Esophagus squamous epithelium (tissue), 5 donors: ENCODE measurements around the gene IBA57. TPM values are rescaled to one million over a fixed set of nuclear protein-coding genes. Genes with fewer than 3 reads are reported as not detected.

Experiments used
- DNase-seq: peaks from one replicate; lab custom pipeline; 2025; lab: John Stamatoyannopoulos, UW
- H3K27ac ChIP-seq, 4 donors: fragments of 200-600 bp; sonication (generic); one replicate each; pipeline ENCODE4 v1.5.1; 2016 to 2019; ENCODE audit warnings: mild to moderate bottlenecking in 1 of 4
- H3K27me3 ChIP-seq, 4 donors: fragments of 200-600 bp; sonication (generic); 1 replicate in 3 of 4; 2 replicates in 1 of 4; pipeline versions ENCODE4 v1.5.1 to v1.6.0; 2017 to 2021; ENCODE audit warnings: antibody characterized with exemption in 1 of 4
- H3K36me3 ChIP-seq, 3 donors: fragments of 200-600 bp; sonication (generic); one replicate each; pipeline ENCODE4 v1.5.1; 2016 to 2019
- H3K4me1 ChIP-seq, 3 donors: fragments of 200-600 bp; sonication (generic); one replicate each; pipeline ENCODE4 v1.5.1; 2017 to 2019
- H3K4me3 ChIP-seq, 4 donors: fragments of 200-600 bp; sonication (generic); 1 replicate in 3 of 4; 2 replicates in 1 of 4; pipeline ENCODE4 v1.5.1; 2016 to 2019; ENCODE audit warnings: mild to moderate bottlenecking in 2 of 4, moderate library complexity in 1 of 4
- H3K9me3 ChIP-seq, 3 donors: fragments of 200-600 bp; sonication (generic); one replicate each; pipeline ENCODE4 v1.5.1; 2016 to 2019
- POLR2A ChIP-seq, 4 donors: fragments of 450-650 bp; IDR thresholded peaks; one replicate each; pipeline ENCODE4 v1.6.1; 2017; ENCODE audit warnings: antibody characterized with exemption in 4 of 4, mild to moderate bottlenecking in 4 of 4, moderate library complexity in 3 of 4
- WGBS, 2 donors: methylation state at CpG; one replicate each; pipeline ENCODE4 v1.1.5; 2018; 5-methylcytosine and 5-hydroxymethylcytosine counted together
- intact Hi-C: fragments of 100-400 bp; cut with DNase I; formaldehyde crosslinking; loops from one replicate; pipeline ENCODE4 v1.15.0; 2022
- total RNA-seq, 4 donors: library from RNA; depleted of rRNA; stranded (reverse); fragments of >200 nt; gene quantifications; one replicate each; pipeline ENCODE4 v1.1.0, GENCODE V29; 2016
- TF ChIP-seq, protein P1 (sequence below), 6 experiments: fragments of 450-650 bp in 4 of 6; fragments of 200-600 bp in 2 of 6; sonication (generic) in 2 of 6; IDR thresholded peaks; one replicate each; pipeline ENCODE4 v1.5.1; 2016 to 2019; ENCODE audit warnings: antibody characterized with exemption in 6 of 6, mild to moderate bottlenecking in 4 of 6, moderate library complexity in 4 of 6
- donor health status: DM: yes; HTN: yes; CAD: no.

IBA57 gene
- total RNA-seq, 4 donors from 2014 or later = 4.8 to 9.1 (median 5.7) TPM

DNA sequence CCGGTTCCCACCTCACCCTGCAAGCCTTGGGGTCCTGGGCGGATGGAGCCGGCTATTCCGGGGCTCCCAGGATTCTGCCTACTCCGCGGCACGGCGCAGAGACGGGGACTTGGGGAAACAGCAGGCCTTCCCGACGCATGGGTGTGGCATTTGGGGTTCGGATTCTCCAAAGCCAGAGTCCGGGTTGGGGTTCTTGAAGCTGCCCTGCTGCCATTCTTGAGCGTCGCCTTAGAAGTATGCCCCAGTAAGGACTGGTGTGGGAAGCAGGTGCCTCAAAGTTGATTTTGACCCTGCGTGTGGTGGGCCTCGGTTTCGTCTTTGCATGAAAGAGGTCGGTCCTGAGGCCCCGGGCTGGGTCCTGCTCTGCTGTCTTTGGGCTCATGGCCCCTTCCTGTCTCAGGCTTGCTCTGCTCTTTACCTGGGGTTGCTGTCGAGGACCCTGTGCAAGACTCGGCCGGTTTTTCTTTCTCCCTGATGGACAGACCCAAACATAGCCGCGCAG is 24.8 kb upstream of the IBA57 start:
- Histone ChIP-seq H3K4me1 (peaks cover 39 to 58% (median 39%) of the 10 kb centered on the region in 3 donors), H3K9me3 (no peaks in the 10 kb centered on the region), H3K27ac (peak overlapping the region; percentile 98 to 100 (median 99)), H3K36me3 (peaks cover 2 to 8% (median 6%) of the 10 kb centered on the region in 3 donors), H3K4me3 (peak overlapping the region; percentile 91 to 98 (median 94)), H3K27me3 (no peaks in the 10 kb centered on the region)
- 2 to 17% methylated on average over 7 to 8 of the region's 25 CpGs for WGBS, 2 donors
- TF ChIP-seq, protein P1, sequence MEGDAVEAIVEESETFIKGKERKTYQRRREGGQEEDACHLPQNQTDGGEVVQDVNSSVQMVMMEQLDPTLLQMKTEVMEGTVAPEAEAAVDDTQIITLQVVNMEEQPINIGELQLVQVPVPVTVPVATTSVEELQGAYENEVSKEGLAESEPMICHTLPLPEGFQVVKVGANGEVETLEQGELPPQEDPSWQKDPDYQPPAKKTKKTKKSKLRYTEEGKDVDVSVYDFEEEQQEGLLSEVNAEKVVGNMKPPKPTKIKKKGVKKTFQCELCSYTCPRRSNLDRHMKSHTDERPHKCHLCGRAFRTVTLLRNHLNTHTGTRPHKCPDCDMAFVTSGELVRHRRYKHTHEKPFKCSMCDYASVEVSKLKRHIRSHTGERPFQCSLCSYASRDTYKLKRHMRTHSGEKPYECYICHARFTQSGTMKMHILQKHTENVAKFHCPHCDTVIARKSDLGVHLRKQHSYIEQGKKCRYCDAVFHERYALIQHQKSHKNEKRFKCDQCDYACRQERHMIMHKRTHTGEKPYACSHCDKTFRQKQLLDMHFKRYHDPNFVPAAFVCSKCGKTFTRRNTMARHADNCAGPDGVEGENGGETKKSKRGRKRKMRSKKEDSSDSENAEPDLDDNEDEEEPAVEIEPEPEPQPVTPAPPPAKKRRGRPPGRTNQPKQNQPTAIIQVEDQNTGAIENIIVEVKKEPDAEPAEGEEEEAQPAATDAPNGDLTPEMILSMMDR (IDR thresholded peaks at IDR 0.05) = no peak
- peak in 1 of 4 donors; percentile 10 for TF ChIP-seq POLR2A (IDR thresholded peaks at IDR 0.05)
- no peak for DNase-seq
- intact Hi-C loops = no loop called here

DNA sequence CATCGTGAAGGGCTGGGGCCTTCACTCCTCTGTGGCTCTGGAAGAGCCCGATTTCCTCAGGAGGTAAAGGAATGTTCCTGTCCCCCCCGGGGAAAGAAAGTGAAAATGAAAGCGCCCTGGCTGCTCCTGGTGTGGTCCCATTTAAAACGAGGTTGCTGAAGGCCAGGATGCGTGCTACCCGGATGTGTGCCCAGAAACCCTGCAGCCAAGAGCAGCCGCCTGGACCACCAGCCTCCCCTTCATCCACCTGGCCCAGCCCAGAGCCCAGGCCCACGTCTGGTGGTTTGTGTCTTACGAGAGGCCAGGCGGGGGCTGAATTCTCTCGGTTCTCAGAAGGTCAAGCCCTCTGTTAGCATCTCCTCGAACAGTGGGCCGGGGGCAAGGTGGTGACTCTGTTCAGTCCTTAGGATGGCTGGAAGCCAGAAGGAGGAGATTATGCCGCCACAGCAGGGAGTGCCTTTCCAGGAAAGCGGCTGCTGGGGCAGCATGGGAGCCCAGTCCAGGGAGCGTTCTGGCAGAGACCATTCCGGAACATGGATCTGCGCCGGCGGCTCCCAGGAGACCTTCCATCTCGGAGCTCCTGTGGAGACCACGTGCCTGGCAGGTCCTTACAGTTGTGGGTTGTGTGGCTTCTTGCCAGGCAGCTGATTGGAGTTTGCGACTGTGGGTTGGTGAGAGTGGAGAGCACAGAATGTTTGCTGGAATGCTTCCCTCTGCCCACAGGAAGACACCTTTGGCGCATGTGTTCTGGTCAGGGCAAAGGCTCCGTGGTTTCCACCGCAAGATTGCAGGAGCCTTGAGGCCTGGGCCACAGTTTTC is 24.2 kb upstream of the IBA57 start:
- WGBS, 2 donors = 5 to 23% methylated on average over 4 to 7 of the region's 27 CpGs
- intact Hi-C loops = no loop called here
- Histone ChIP-seq H3K4me1 (peaks cover 39 to 65% (median 39%) of the 10 kb centered on the region in 3 donors), H3K36me3 (peaks cover 6 to 14% (median 11%) of the 10 kb centered on the region in 3 donors), H3K27ac (peak overlapping the region; percentile 98 to 100 (median 99)), H3K4me3 (peak overlapping the region; percentile 91 to 98 (median 94)), H3K9me3 (no peaks in the 10 kb centered on the region), H3K27me3 (no peaks in the 10 kb centered on the region)
- DNase-seq = no peak
- TF ChIP-seq, protein P1 (IDR thresholded peaks at IDR 0.05) = no peak
- TF ChIP-seq POLR2A (IDR thresholded peaks at IDR 0.05) = no peak

DNA sequence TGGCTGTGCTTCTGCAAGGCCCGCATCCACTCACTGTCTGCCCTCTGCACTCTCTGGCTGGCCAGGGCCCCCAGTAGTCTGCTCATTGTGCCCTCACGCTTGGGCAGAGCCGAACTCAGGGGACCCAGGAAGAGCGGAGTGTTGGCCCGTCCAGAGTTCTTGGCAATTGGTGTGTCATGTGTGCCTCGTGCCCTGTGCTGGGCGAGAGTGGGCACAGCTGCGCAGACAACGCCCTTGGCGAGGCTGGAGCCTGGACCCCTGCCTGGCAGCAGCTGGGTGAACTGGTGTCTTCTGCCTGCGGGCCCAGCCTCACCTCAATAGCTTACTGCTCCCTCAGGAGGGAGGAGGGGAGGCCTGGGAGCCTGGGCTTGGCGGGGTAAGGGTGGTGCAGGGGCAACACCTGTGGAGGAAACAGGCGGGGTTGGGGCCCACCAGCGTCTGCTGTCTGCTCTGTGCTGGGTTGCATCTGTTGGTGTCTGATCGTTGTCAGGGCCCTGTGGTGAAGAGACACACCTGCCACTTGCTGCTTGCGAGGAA is 23.4 kb upstream of the IBA57 start:
- H3K4me3 ChIP-seq = peak overlapping the region; percentile 91 to 98 (median 94)
- intact Hi-C loops = no loop called here
- TF ChIP-seq, protein P1 (IDR thresholded peaks at IDR 0.05) = no peak
- no peak for TF ChIP-seq POLR2A (IDR thresholded peaks at IDR 0.05)
- 0 to 28% methylated on average over 1 to 4 of the region's 16 CpGs for WGBS, 2 donors
- H3K27ac ChIP-seq = peak overlapping the region; percentile 98 to 100 (median 99)
- H3K36me3 ChIP-seq = peaks cover 7 to 22% (median 16%) of the 10 kb centered on the region in 3 donors
- no peaks in the 10 kb centered on the region for H3K27me3 ChIP-seq
- no peak for DNase-seq
- peaks cover 39 to 73% (median 39%) of the 10 kb centered on the region in 3 donors for H3K4me1 ChIP-seq
- H3K9me3 ChIP-seq = no peaks in the 10 kb centered on the region

DNA sequence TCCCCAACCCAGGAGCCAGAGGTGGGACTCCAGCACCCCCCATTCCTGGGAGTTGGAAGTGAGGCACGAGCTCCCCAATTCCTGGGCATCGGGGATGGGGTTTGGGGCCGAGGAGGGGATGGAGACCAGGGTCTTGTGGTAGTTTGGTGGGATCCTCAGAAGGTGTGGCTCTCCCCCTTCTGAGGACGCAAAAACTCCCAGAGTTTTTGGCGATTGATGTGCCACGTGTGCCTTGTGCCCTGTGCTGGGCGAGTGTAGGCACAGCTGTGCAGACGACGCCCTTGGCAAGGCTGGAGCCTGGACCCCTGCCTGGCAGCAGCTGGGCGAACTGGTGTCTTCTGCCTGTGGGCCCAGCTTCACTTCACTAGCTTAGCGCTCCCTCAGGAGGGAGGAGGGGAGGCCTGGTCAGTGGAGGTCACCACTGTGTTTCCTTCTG is 22.9 kb upstream of the IBA57 start:
- intact Hi-C loops = no loop called here
- H3K27me3 ChIP-seq = no peaks in the 10 kb centered on the region
- peak overlapping the region; percentile 98 to 100 (median 99) for H3K27ac ChIP-seq
- H3K4me3 ChIP-seq = peak overlapping the region; percentile 91 to 98 (median 94)
- peaks cover 12 to 27% (median 16%) of the 10 kb centered on the region in 3 donors for H3K36me3 ChIP-seq
- peaks cover 39 to 78% (median 42%) of the 10 kb centered on the region in 3 donors for H3K4me1 ChIP-seq
- WGBS, 2 donors = 20 to 49% methylated on average over 2 to 10 of the region's 11 CpGs
- TF ChIP-seq, protein P1 (IDR thresholded peaks at IDR 0.05) = no peak
- no peak for TF ChIP-seq POLR2A (IDR thresholded peaks at IDR 0.05)
- no peaks in the 10 kb centered on the region for H3K9me3 ChIP-seq
- no peak for DNase-seq
